AG04449 (cell line): ENCODE results near the gene SLC22A3.
"Not testable (repeated sequence)": the region's sequence is repeated elsewhere in the genome, so short reads cannot be mapped to it uniquely, and the experiment has no call there.

ENCODE experiments used
- CTCF ChIA-PET: fragments of 350-600 bp; formaldehyde crosslinking; extraction: SDS; loops from one replicate; lab custom pipeline; 2021; ENCODE audit warnings: antibody characterized with exemption; lab: Yijun Ruan, JAX
- POLR2A ChIA-PET: fragments of 400-600, 350-600 bp; formaldehyde crosslinking; extraction: SDS; loops from one replicate; lab custom pipeline; 2020; ENCODE audit warnings: antibody characterized with exemption, inconsistent platforms; lab: Yijun Ruan, JAX
- DNase-seq: peaks from one replicate; pipeline ENCODE4 v3.0.0-alpha.2; 2010; ENCODE audit warnings: low read depth, low spot score
- H3K4me3 ChIP-seq: 2 replicates; pipeline ENCODE4 v1.5.1; 2011; ENCODE audit warnings: low read depth, mild to moderate bottlenecking, control low read depth, low read length
- CTCF ChIP-seq: IDR thresholded peaks from one replicate; pipeline ENCODE4 v1.5.1; 2011; ENCODE audit warnings: mild to moderate bottlenecking, moderate library complexity, low read length, control low read depth, inconsistent platforms; ENCODE audit not compliant: insufficient read depth; ENCODE audit errors: missing control alignments

The SLC22A3 gene

DNA sequence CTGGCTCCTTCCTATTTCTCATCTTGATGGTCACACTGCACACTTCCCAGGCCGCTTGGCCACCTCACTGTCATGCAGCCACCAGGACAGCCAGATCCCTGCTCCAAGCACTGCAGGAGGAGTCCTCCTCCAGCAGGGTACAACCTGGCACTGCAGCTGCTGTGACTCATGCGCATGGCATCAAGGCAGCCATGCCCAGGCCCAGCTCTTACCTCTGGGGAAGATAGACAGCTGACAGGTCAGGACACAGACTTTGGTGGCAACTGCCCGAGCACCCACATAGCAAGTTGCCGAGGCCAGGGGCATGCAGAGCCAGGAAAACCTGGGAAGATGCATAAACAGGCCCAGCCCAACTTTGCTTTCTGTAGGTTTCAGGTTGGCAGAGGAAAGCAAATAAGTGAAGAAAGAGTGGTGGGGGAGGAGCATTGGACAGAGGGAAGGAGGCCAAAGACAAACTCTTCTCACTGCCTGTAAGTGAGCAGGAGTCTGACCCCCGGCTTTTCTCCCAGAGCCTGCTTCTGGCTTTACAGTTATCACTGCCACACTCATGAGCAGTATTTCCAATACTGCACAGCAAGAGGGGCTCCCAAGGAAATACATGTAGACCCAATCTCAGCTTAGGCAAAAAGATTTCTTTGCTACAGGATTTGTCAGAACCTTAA is 38.8 kb downstream of the SLC22A3 start:
- no peak for DNase-seq
- POLR2A ChIA-PET, result no interaction called here
- H3K4me3 ChIP-seq, result no peak overlapping the region
- TF ChIP-seq CTCF, result no peak
- CTCF ChIA-PET, result no interaction called here

DNA sequence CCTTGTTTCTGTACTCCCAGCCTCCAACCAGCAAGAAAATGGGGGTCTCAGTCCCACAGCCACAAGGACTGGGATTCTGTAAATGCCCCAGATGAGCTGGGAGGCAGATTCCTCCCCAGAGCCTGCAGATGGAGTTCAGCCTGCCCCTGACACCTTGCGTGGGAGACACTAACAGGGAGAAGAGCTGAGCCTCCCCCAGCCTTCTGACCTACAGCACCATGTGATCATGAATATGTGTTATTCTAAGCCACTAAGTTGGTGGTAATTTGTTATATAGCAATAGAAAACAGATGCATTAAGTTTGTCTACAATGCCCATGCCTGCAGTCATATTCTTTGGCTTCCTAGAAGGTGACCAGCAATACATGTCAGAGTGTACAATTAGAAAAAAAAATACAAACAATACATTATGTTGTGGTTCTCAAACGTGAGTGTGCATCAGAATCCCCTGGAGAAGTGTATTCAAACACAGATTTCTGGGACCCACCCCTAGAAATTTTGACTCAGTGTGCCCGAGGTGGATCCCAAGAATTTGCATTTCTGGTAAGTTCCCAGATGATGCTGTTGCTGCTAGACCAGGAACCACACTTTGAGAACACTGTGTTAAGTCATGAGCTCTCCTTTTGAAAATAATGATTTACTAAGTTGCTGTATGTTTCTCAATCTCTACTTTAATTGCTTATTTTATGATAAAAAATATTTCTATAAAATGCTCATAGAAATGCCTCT is 39.9 kb downstream of the SLC22A3 start:
- no peak overlapping the region for H3K4me3 ChIP-seq
- POLR2A ChIA-PET, result no interaction called here
- no peak for TF ChIP-seq CTCF
- CTCF ChIA-PET, result no interaction called here
- no peak for DNase-seq

- DNase-seq, result no peak
- POLR2A ChIA-PET, result no interaction called here
- no peak overlapping the region for H3K4me3 ChIP-seq
- TF ChIP-seq CTCF, result no peak
- CTCF ChIA-PET, result no interaction called here
Observed at GRCh38 chr6:160388922-160389321, 40.7 kb downstream of the SLC22A3 start.

- ChIA-PET CTCF (no interaction called here), POLR2A (no interaction called here)
- no peak for TF ChIP-seq CTCF
- no peak overlapping the region for H3K4me3 ChIP-seq
- no peak for DNase-seq
Observed at GRCh38 chr6:160391419-160392116, 43.4 kb downstream of the SLC22A3 start.

GRCh38 chr6:160393442-160393841 is 45.3 kb downstream of the SLC22A3 start:
- H3K4me3 ChIP-seq, POLR2A ChIA-PET, CTCF ChIA-PET, DNase-seq: not testable (repeated sequence)

GRCh38 chr6:160393891-160394653 is 45.9 kb downstream of the SLC22A3 start:
- no peak overlapping the region for H3K4me3 ChIP-seq
- no peak for TF ChIP-seq CTCF
- ChIA-PET CTCF (no interaction called here), POLR2A (no interaction called here)
- DNase-seq, result no peak
